Astrocyte (in vitro differentiated cells and primary cell): Measurements from ENCODE around the gene DMXL2. TPM values are rescaled to one million over a fixed set of nuclear protein-coding genes. Genes with fewer than 3 reads are reported as not detected.
"Not testable (repeated sequence)": the region's sequence is repeated elsewhere in the genome, so short reads cannot be mapped to it uniquely, and the experiment has no call there.

ENCODE experiments used
- DNase-seq: peaks from one replicate; pipeline ENCODE4 v3.0.0-alpha.2; 2010; ENCODE audit warnings: low read depth
- FAIRE-seq: peaks from 2 replicates; lab custom pipeline; 2011; peaks lifted over from hg19 to GRCh38; lab: Jason Lieb, UNC
- H2AFZ ChIP-seq: 2 replicates; pipeline ENCODE4 v1.6.0; 2012; ENCODE audit warnings: low read depth, low read length, inconsistent platforms
- H3K27ac ChIP-seq: 2 replicates; pipeline ENCODE4 v1.5.1; 2011; ENCODE audit warnings: low read depth, low read length, inconsistent platforms
- H3K27me3 ChIP-seq: 2 replicates; pipeline ENCODE4 v1.6.0; 2011; ENCODE audit warnings: low read length, inconsistent platforms; ENCODE audit not compliant: insufficient read depth
- H3K36me3 ChIP-seq: 2 replicates; pipeline ENCODE4 v1.5.1; 2011; ENCODE audit warnings: low read length, inconsistent platforms; ENCODE audit not compliant: insufficient read depth
- H3K4me1 ChIP-seq: 2 replicates; pipeline ENCODE4 v1.5.1; 2011; ENCODE audit warnings: low read length, inconsistent platforms; ENCODE audit not compliant: insufficient read depth
- H3K4me2 ChIP-seq: 2 replicates; pipeline ENCODE4 v1.6.0; 2012; ENCODE audit warnings: low read length, inconsistent platforms
- H3K4me3 ChIP-seq: 2 replicates; pipeline ENCODE4 v1.5.1; 2011; ENCODE audit warnings: low read depth, mild to moderate bottlenecking, low read length, inconsistent platforms; ENCODE audit not compliant: insufficient read depth
- H3K79me2 ChIP-seq: 2 replicates; pipeline ENCODE4 v1.6.0; 2012; ENCODE audit warnings: mild to moderate bottlenecking, low read length, inconsistent platforms; ENCODE audit not compliant: insufficient read depth
- H3K9ac ChIP-seq: 2 replicates; pipeline ENCODE4 v1.6.0; 2012; ENCODE audit warnings: mild to moderate bottlenecking, low read length, inconsistent platforms
- H3K9me3 ChIP-seq: 2 replicates; pipeline ENCODE4 v1.5.1; 2012; ENCODE audit warnings: low read depth, mild to moderate bottlenecking, low read length, inconsistent platforms; ENCODE audit not compliant: insufficient read depth
- H4K20me1 ChIP-seq: 2 replicates; pipeline ENCODE4 v1.6.0; 2012; ENCODE audit warnings: low read length, inconsistent platforms; ENCODE audit not compliant: insufficient read depth
- H3K27ac Mint-ChIP-seq: one replicate; pipeline ENCODE4 v1.8.0; 2021; ENCODE audit warnings: mild to moderate bottlenecking, mixed read lengths; ENCODE audit not compliant: unreplicated experiment
- H3K27me3 Mint-ChIP-seq: one replicate; pipeline ENCODE4 v1.8.0; 2021; ENCODE audit warnings: low read depth, mixed read lengths; ENCODE audit not compliant: unreplicated experiment
- H3K36me3 Mint-ChIP-seq: one replicate; pipeline ENCODE4 v1.8.0; 2021; ENCODE audit warnings: low read depth, mixed read lengths; ENCODE audit not compliant: unreplicated experiment
- H3K4me1 Mint-ChIP-seq: one replicate; pipeline ENCODE4 v1.8.0; 2021; ENCODE audit warnings: low read depth, mixed read lengths; ENCODE audit not compliant: unreplicated experiment
- H3K4me3 Mint-ChIP-seq: one replicate; pipeline ENCODE4 v1.8.0; 2021; ENCODE audit warnings: mild to moderate bottlenecking, moderate library complexity, mixed read lengths; ENCODE audit not compliant: unreplicated experiment
- H3K9me3 Mint-ChIP-seq: one replicate; pipeline ENCODE4 v1.8.0; 2021; ENCODE audit warnings: mild to moderate bottlenecking, mixed read lengths; ENCODE audit not compliant: unreplicated experiment
- EZH2 ChIP-seq: IDR thresholded peaks from 2 replicates; pipeline ENCODE4 v1.6.1; 2012; ENCODE audit warnings: mild to moderate bottlenecking, low read length, inconsistent platforms; ENCODE audit not compliant: insufficient read depth
- total RNA-seq: library from RNA; stranded (reverse); gene quantifications from 2 replicates; pipeline ENCODE4 v1.2.1, GENCODE V29; 2021
- TF ChIP-seq, protein P1 (sequence below): IDR thresholded peaks from 2 replicates; pipeline ENCODE4 v1.5.1; 2011; ENCODE audit warnings: low read depth, mild to moderate bottlenecking, inconsistent platforms, low read length, moderate library complexity; ENCODE audit not compliant: insufficient read depth

The DMXL2 gene
- total RNA-seq, 1 donor from 2014 or later, result 19.0 TPM

DNA sequence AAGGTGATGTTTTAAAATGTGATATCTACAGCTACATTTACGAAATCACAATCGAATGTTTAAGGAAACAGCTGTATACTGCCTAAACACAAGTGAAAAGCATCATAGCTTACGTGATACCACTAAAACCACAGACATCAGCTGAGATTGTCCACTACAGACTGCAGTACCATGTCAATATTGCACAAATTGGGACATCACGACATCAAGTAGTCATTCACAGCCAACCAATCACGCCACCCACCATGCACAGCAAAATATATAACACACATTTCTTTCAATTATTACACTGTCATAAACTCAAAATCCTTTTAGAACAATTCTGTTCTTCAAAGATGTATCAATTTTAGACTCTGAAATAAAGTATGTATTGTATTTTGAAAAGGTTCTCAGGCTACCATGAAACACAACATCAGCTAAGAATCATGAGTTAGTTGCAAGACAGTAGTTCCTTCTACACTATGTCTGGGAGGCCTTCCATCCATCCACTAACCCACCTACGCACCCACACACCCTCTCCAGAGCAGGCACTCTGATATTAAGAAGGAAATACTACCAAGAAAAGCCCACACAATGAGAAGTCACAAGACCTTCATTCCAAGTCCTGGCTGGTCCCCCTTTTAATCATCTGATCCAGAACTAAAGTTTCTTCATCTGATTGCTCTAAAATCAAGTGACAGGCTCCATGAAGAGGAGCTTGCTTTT lies 3.1 kb downstream of the DMXL2 start:
- DNase-seq, result no peak
- no peak for TF ChIP-seq EZH2
- TF ChIP-seq, protein P1, sequence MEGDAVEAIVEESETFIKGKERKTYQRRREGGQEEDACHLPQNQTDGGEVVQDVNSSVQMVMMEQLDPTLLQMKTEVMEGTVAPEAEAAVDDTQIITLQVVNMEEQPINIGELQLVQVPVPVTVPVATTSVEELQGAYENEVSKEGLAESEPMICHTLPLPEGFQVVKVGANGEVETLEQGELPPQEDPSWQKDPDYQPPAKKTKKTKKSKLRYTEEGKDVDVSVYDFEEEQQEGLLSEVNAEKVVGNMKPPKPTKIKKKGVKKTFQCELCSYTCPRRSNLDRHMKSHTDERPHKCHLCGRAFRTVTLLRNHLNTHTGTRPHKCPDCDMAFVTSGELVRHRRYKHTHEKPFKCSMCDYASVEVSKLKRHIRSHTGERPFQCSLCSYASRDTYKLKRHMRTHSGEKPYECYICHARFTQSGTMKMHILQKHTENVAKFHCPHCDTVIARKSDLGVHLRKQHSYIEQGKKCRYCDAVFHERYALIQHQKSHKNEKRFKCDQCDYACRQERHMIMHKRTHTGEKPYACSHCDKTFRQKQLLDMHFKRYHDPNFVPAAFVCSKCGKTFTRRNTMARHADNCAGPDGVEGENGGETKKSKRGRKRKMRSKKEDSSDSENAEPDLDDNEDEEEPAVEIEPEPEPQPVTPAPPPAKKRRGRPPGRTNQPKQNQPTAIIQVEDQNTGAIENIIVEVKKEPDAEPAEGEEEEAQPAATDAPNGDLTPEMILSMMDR, result no peak
- Histone ChIP-seq H3K9ac (no peak overlapping the region), H3K9me3 (no peaks in the 10 kb centered on the region), H2AFZ (no peak overlapping the region), H3K79me2 (peaks cover 23% of the 10 kb centered on the region), H3K27me3 (no peaks in the 10 kb centered on the region), H3K4me3 (no peak overlapping the region), H3K4me2 (no peak overlapping the region), H3K36me3 (no peaks in the 10 kb centered on the region), H3K4me1 (peaks cover 7% of the 10 kb centered on the region), H4K20me1 (peaks cover 13% of the 10 kb centered on the region), H3K27ac (no peak overlapping the region)
- Mint-ChIP-seq H3K36me3 (peaks cover 1% of the 10 kb centered on the region), H3K4me1 (peaks cover 6% of the 10 kb centered on the region), H3K27ac (no peak overlapping the region), H3K9me3 (no peaks in the 10 kb centered on the region), H3K4me3 (no peak overlapping the region), H3K27me3 (peaks cover 3% of the 10 kb centered on the region)
- FAIRE-seq, result no peak

GRCh38 chr15:51617886-51618285 lies 4.7 kb downstream of the DMXL2 start:
- no peak overlapping the region for H3K27ac Mint-ChIP-seq
- Histone ChIP-seq H3K27ac (no peak overlapping the region), H2AFZ (no peak overlapping the region), H3K9me3 (no peaks in the 10 kb centered on the region), H3K9ac (no peak overlapping the region), H3K27me3 (no peaks in the 10 kb centered on the region), H3K4me1 (peaks cover 7% of the 10 kb centered on the region), H3K4me2 (no peak overlapping the region), H4K20me1 (peaks cover 13% of the 10 kb centered on the region), H3K36me3 (no peaks in the 10 kb centered on the region), H3K79me2 (peaks cover 23% of the 10 kb centered on the region), H3K4me3 (no peak overlapping the region)
- no peak overlapping the region for H3K4me3 Mint-ChIP-seq
- peaks cover 2% of the 10 kb centered on the region for H3K9me3 Mint-ChIP-seq
- no peaks in the 10 kb centered on the region for H3K27me3 Mint-ChIP-seq
- H3K4me1 Mint-ChIP-seq, result peaks cover 6% of the 10 kb centered on the region
- FAIRE-seq, result no peak
- H3K36me3 Mint-ChIP-seq, result peaks cover 1% of the 10 kb centered on the region
- no peak for DNase-seq
- TF ChIP-seq, protein P1, result no peak
- no peak for TF ChIP-seq EZH2

DNA sequence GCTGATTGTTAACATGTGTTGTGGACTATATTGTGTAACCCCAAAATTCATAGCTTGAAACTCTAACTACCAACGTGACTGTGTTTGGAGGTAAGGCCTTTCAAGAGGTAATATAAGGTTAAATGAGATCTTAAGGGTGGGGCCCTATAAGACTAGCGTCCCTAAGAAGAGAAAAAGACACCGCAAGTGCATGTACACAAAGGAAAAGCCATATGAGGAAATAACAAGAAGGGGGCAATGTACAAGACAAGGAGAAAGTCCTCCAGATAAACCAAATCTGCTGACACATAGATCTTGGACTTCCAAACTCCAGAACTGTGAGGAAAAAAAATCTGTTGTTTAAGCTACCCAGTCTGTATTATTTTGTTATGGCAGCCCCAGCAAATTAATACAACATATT lies 8.6 kb downstream of the DMXL2 start:
- Histone ChIP-seq H3K36me3 (no peaks in the 10 kb centered on the region), H3K79me2 (peaks cover 7% of the 10 kb centered on the region), H3K27me3 (no peaks in the 10 kb centered on the region), H3K4me1 (no peaks in the 10 kb centered on the region), H3K4me2 (no peak overlapping the region), H3K9ac (no peak overlapping the region), H3K27ac (no peak overlapping the region), H4K20me1 (peaks cover 14% of the 10 kb centered on the region), H3K4me3 (no peak overlapping the region), H3K9me3 (no peaks in the 10 kb centered on the region), H2AFZ (no peak overlapping the region)
- H3K4me1 Mint-ChIP-seq, result no peaks in the 10 kb centered on the region
- no peak overlapping the region for H3K4me3 Mint-ChIP-seq
- no peak overlapping the region for H3K27ac Mint-ChIP-seq
- peaks cover 2% of the 10 kb centered on the region for H3K9me3 Mint-ChIP-seq
- no peak for FAIRE-seq
- TF ChIP-seq, protein P1, result no peak
- no peak for TF ChIP-seq EZH2
- H3K36me3 Mint-ChIP-seq, result peaks cover 1% of the 10 kb centered on the region
- no peak for DNase-seq
- no peaks in the 10 kb centered on the region for H3K27me3 Mint-ChIP-seq

DNA sequence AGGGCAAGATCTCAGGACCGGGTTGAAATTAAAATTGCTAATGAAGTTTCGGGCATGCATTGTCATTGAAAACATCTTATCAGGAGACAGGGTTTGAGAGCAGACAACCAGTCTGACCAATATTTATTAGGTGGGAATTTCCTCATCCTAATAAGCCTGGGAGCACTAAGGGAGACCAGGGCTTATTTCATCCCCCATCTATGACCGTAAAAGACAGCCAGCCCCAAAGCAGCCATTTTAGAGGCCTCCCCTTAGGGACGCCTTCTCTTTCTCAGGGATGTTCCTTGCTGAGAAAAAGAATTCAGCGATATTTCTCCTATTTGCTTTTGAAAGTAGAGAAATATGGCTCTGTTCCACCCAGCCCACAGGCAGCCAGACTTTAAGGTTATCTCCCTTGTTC lies 9.9 kb downstream of the DMXL2 start:
- not testable (repeated sequence) for H3K27me3 Mint-ChIP-seq, H3K4me1 ChIP-seq, H3K4me2 ChIP-seq, H3K27ac Mint-ChIP-seq, H3K9me3 Mint-ChIP-seq, H3K79me2 ChIP-seq, DNase-seq, H2AFZ ChIP-seq, H3K36me3 ChIP-seq, FAIRE-seq, H3K27ac ChIP-seq, H3K4me3 ChIP-seq, H3K4me1 Mint-ChIP-seq, H3K9ac ChIP-seq, H3K9me3 ChIP-seq, H3K36me3 Mint-ChIP-seq, H3K27me3 ChIP-seq, H3K4me3 Mint-ChIP-seq
- H4K20me1 ChIP-seq, result peaks cover 12% of the 10 kb centered on the region
